H1 (cell line): Measurements from ENCODE around the gene SHISA8. TPM values are rescaled to one million over a fixed set of nuclear protein-coding genes. Genes with fewer than 3 reads are reported as not detected.

ENCODE experiments used
- CTCF ChIA-PET: fragments of 300-600 bp; sonication (Branson Sonifier 250); formaldehyde crosslinking; loops from one replicate; lab custom pipeline; 2021; ENCODE audit not compliant: partially characterized antibody; lab: Charles Lee
- POLR2A ChIA-PET: fragments of 300-600 bp; sonication (Branson Sonifier 250); formaldehyde crosslinking; loops from one replicate; lab custom pipeline; 2021; ENCODE audit warnings: inconsistent platforms; ENCODE audit not compliant: partially characterized antibody; lab: Charles Lee
- DNase-seq, 2 experiments: peaks; one replicate each; pipeline versions ENCODE4 v3.0.0 to v3.0.0-alpha.2; 2010 to 2022; ENCODE audit warnings: low spot score in 2 of 2, low read depth in 1 of 2, mixed read lengths in 1 of 2
- FAIRE-seq: peaks from 2 replicates; lab custom pipeline; 2011; peaks lifted over from hg19 to GRCh38; lab: Jason Lieb, UNC
- H2AFZ ChIP-seq: 2 replicates; pipeline ENCODE4 v1.8.1; 2012; ENCODE audit warnings: low read length, inconsistent platforms
- H2AK5ac ChIP-seq: 2 replicates; pipeline ENCODE4 v1.6.1; 2013; ENCODE audit warnings: low read depth, low read length
- H2BK120ac ChIP-seq: replicated peaks from 2 replicates; pipeline ENCODE3; 2013; ENCODE audit warnings: low read depth, low read length, inconsistent platforms
- H2BK12ac ChIP-seq: 2 replicates; pipeline ENCODE4 v1.6.1; 2013; ENCODE audit warnings: low read depth, low read length
- H2BK15ac ChIP-seq: 2 replicates; pipeline ENCODE4 v1.6.1; 2013; ENCODE audit warnings: low read length
- H2BK20ac ChIP-seq: 2 replicates; pipeline ENCODE4 v1.6.1; 2013; ENCODE audit warnings: low read length
- H2BK5ac ChIP-seq: 2 replicates; pipeline ENCODE4 v1.6.1; 2013; ENCODE audit warnings: low read depth, low read length
- H3K14ac ChIP-seq: 2 replicates; pipeline ENCODE4 v1.6.1; 2013; ENCODE audit warnings: inconsistent platforms; ENCODE audit not compliant: insufficient read length
- H3K18ac ChIP-seq: 2 replicates; pipeline ENCODE4 v1.6.1; 2013; ENCODE audit warnings: low read length; ENCODE audit errors: extremely low read depth
- H3K23ac ChIP-seq: 2 replicates; pipeline ENCODE4 v1.6.1; 2013; ENCODE audit warnings: inconsistent platforms; ENCODE audit not compliant: insufficient read length
- H3K23me2 ChIP-seq: 2 replicates; pipeline ENCODE4 v1.6.1; 2013; ENCODE audit warnings: low read depth, low read length
- H3K27ac ChIP-seq: 2 replicates; pipeline ENCODE4 v1.6.1; 2011; ENCODE audit warnings: low read depth, low read length, inconsistent platforms
- H3K27me3 ChIP-seq, 4 experiments: replicated peaks in 1 of 4; 1 replicate in 1 of 4; 2 replicates in 3 of 4; pipeline versions ENCODE4 v1.6.1 to v1.8.1; 2011 to 2013; ENCODE audit warnings: low read length in 3 of 4, mild to moderate bottlenecking in 3 of 4, inconsistent platforms in 2 of 4, mixed read lengths in 2 of 4, moderate library complexity in 1 of 4; ENCODE audit not compliant: control insufficient read depth in 3 of 4, insufficient read depth in 3 of 4; ENCODE audit errors: extremely low read depth in 1 of 4
- H3K36me3 ChIP-seq, 4 experiments: 2 replicates each; pipeline versions ENCODE4 v1.6.1 to v1.8.1; 2011 to 2013; ENCODE audit warnings: mild to moderate bottlenecking in 4 of 4, low read length in 3 of 4, moderate library complexity in 2 of 4, control low read depth in 1 of 4, inconsistent platforms in 1 of 4; ENCODE audit not compliant: insufficient read depth in 4 of 4, control insufficient read depth in 2 of 4
- H3K4ac ChIP-seq: replicated peaks from 2 replicates; pipeline ENCODE3; 2013; ENCODE audit warnings: low read length, low read depth, mixed read lengths, inconsistent platforms; ENCODE audit not compliant: insufficient read length
- H3K4me1 ChIP-seq, 4 experiments: replicated peaks in 1 of 4; 1 replicate in 1 of 4; 2 replicates in 3 of 4; pipeline versions ENCODE4 v1.6.1 to v1.8.1; 2011 to 2013; ENCODE audit warnings: low read length in 3 of 4, inconsistent platforms in 2 of 4, mixed read lengths in 1 of 4; ENCODE audit not compliant: insufficient read depth in 4 of 4, control insufficient read depth in 3 of 4
- H3K4me2 ChIP-seq, 2 experiments: 2 replicates each; pipeline versions ENCODE4 v1.6.1 to v1.8.1; 2011 to 2013; ENCODE audit warnings: low read depth in 2 of 2, low read length in 2 of 2, control low read depth in 1 of 2, inconsistent platforms in 1 of 2, mild to moderate bottlenecking in 1 of 2; ENCODE audit not compliant: insufficient read depth in 1 of 2
- H3K4me3 ChIP-seq, 4 experiments: fragments of 200-600, 300-600 bp in 1 of 4; sonication (generic), shearing (Covaris generic), sonication (Bioruptor Twin) in 1 of 4; 2 replicates each; pipeline versions ENCODE4 v1.5.1 to v1.8.1; 2011 to 2016; ENCODE audit warnings: low read length in 4 of 4, low read depth in 3 of 4, control low read depth in 2 of 4, inconsistent platforms in 2 of 4, mild to moderate bottlenecking in 2 of 4, mixed read lengths in 1 of 4, moderate library complexity in 1 of 4; ENCODE audit not compliant: insufficient read depth in 2 of 4; ENCODE audit errors: extremely low read depth in 1 of 4
- H3K56ac ChIP-seq: replicated peaks from 2 replicates; pipeline ENCODE3; 2013; ENCODE audit warnings: low read depth, mild to moderate bottlenecking, mixed read lengths, low read length, inconsistent platforms; ENCODE audit not compliant: insufficient read length
- H3K79me1 ChIP-seq: 2 replicates; pipeline ENCODE4 v1.6.1; 2013; ENCODE audit warnings: low read depth, low read length, control low read depth
- H3K79me2 ChIP-seq, 2 experiments: 2 replicates each; pipeline versions ENCODE4 v1.6.1 to v1.8.1; 2012 to 2013; ENCODE audit warnings: low read length in 2 of 2, mild to moderate bottlenecking in 2 of 2, inconsistent platforms in 1 of 2; ENCODE audit not compliant: insufficient read depth in 2 of 2, control insufficient read depth in 1 of 2
- H3K9ac ChIP-seq, 4 experiments: replicated peaks in 1 of 4; 1 replicate in 1 of 4; 2 replicates in 3 of 4; pipeline versions ENCODE4 v1.6.1 to v1.8.1; 2011 to 2013; ENCODE audit warnings: low read depth in 3 of 4, low read length in 3 of 4, control low read depth in 2 of 4, mild to moderate bottlenecking in 2 of 4, moderate library complexity in 2 of 4, inconsistent platforms in 1 of 4; ENCODE audit errors: extremely low read depth in 1 of 4
- H3K9me3 ChIP-seq, 2 experiments: 2 replicates each; pipeline versions ENCODE4 v1.6.1 to v1.8.1; 2012 to 2013; ENCODE audit warnings: mild to moderate bottlenecking in 2 of 2, moderate library complexity in 2 of 2, control low read depth in 1 of 2, inconsistent platforms in 1 of 2, low read depth in 1 of 2, low read length in 1 of 2, mixed read lengths in 1 of 2; ENCODE audit not compliant: insufficient read depth in 2 of 2
- H4K20me1 ChIP-seq, 2 experiments: replicated peaks in 1 of 2; 2 replicates each; pipeline versions ENCODE3 to v1.8.1; 2011 to 2013; ENCODE audit warnings: inconsistent platforms in 2 of 2, low read length in 2 of 2, mild to moderate bottlenecking in 1 of 2; ENCODE audit not compliant: insufficient read depth in 2 of 2, control insufficient read depth in 1 of 2
- H4K5ac ChIP-seq: 2 replicates; pipeline ENCODE4 v1.6.1; 2013; ENCODE audit warnings: low read length, low read depth, mixed read lengths, inconsistent platforms; ENCODE audit not compliant: insufficient read length
- H4K8ac ChIP-seq: 2 replicates; pipeline ENCODE4 v1.8.0; 2013; ENCODE audit warnings: mild to moderate bottlenecking, moderate library complexity, low read length, inconsistent platforms; ENCODE audit not compliant: insufficient read depth; ENCODE audit errors: extremely low read depth
- H4K91ac ChIP-seq: replicated peaks from 2 replicates; pipeline ENCODE3; 2013; ENCODE audit warnings: low read length, mixed read lengths, inconsistent platforms; ENCODE audit not compliant: insufficient read length
- BACH1 ChIP-seq: IDR thresholded peaks from 2 replicates; pipeline ENCODE4 v1.6.1; 2012; ENCODE audit warnings: low read length, improper control_type of control experiment
- GABPA ChIP-seq: IDR thresholded peaks from 2 replicates; pipeline ENCODE4 v1.6.1; 2011; ENCODE audit warnings: mild to moderate bottlenecking, low read length, moderate library complexity, borderline replicate concordance; ENCODE audit not compliant: insufficient read depth
- MAX ChIP-seq: IDR thresholded peaks from 2 replicates; pipeline ENCODE4 v1.6.1; 2012; ENCODE audit warnings: inconsistent platforms
- NANOG ChIP-seq: IDR thresholded peaks from 2 replicates; pipeline ENCODE4 v1.6.1; 2011; ENCODE audit warnings: low read length, low read depth, mild to moderate bottlenecking, inconsistent platforms; ENCODE audit not compliant: insufficient read depth, poor library complexity, severe bottlenecking
- PHF8 ChIP-seq: fragments of 200-600 bp; sonication (generic); conservative IDR thresholded peaks from 2 replicates; pipeline ENCODE4 v1.7.1; 2012; ENCODE audit warnings: low read depth, mild to moderate bottlenecking, inconsistent platforms, low read length, moderate library complexity
- RXRA ChIP-seq: IDR thresholded peaks from 2 replicates; pipeline ENCODE4 v1.6.1; 2011; ENCODE audit warnings: low read depth, mild to moderate bottlenecking, low read length, moderate library complexity; ENCODE audit not compliant: insufficient read depth
- SRF ChIP-seq: IDR thresholded peaks from 2 replicates; pipeline ENCODE4 v1.6.1; 2011; ENCODE audit warnings: mild to moderate bottlenecking, low read depth, low read length, moderate library complexity
- WGBS, 2 experiments: shearing (Covaris generic) in 1 of 2; methylation state at CpG; one replicate each; pipeline versions ENCODE4 v1.1.6 to v1.1.7; 2013 to 2015; ENCODE audit warnings: low lambda C conversion rate in 2 of 2, mixed read lengths in 2 of 2, inconsistent platforms in 1 of 2, low coverage in 1 of 2, missing lambda C conversion rate in 1 of 2; ENCODE audit not compliant: insufficient replicate concordance in 2 of 2, insufficient coverage in 1 of 2, insufficient read length in 1 of 2; ENCODE audit errors: extremely low coverage in 1 of 2, missing lambda C conversion rate in 1 of 2; 5-methylcytosine and 5-hydroxymethylcytosine counted together
- polyA plus RNA-seq, 7 experiments: library from polyadenylated mRNA; depleted of rRNA in 3 of 7; stranded (reverse) in 5 of 7; unstranded in 2 of 7; fragments of >200 nt in 5 of 7; fragments of 200-250 nt in 2 of 7; gene quantifications; 1 replicate in 5 of 7; 2 replicates in 1 of 7; 4 replicates in 1 of 7; pipeline versions ENCODE4 v1.2.1 to v1.2.3, GENCODE V29; 2011 to 2013; ENCODE audit warnings: missing spikeins in 2 of 7, mixed read lengths in 2 of 7
- total RNA-seq: library from RNA; stranded (reverse); fragmentation: NEBNext Ultra II Directional; extraction: Animal tissue kit (Norgen Biotek cat#: 25700); gene quantifications from 2 replicates; pipeline ENCODE4 v1.2.1, GENCODE V29; 2021

Gene SHISA8
- total and polyA plus RNA-seq, 2 of the 8 experiments (the other 6 are each of a cell fraction or from before 2014, with no cell fraction given) = 0.14 to 0.89 TPM

DNA sequence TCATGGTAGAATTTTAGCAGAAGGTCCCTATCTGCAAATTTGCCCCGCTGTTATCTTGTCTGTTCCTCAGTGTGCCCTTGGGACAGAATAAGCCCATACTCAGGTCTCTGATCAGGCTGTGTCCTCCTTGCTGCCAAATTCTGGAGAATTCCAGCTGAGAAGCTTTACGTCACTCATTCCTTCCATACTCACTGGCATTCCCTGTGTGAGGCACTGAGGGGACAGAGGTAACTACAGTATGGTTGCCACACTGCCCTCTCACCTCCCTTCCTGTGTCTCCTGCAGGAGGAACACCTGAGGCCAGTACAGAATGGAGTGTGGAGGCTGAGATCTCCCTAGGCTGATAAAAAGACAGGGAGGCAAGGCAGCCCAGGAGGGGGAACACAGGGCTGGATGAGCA lies 31.5 kb downstream of the SHISA8 start:
- H3K4me3 ChIP-seq = no peak overlapping the region
- FAIRE-seq = no peak
- H3K4me1 ChIP-seq = no peaks in the 10 kb centered on the region
- H2BK5ac ChIP-seq = no peak overlapping the region
- no peaks in the 10 kb centered on the region for H3K27me3 ChIP-seq
- no peak overlapping the region for H3K23ac ChIP-seq
- 93% methylated on average over 2 of the region's 2 CpGs; no CpG with 5 or more reads in 1 of the 2 experiments for WGBS, 2 experiments
- H2BK120ac ChIP-seq = no peak overlapping the region
- H3K27ac ChIP-seq = no peak overlapping the region
- H3K56ac ChIP-seq = no peak overlapping the region
- no peak overlapping the region for H4K8ac ChIP-seq
- H2AK5ac ChIP-seq = no peak overlapping the region
- peaks cover 5 to 9% of the 10 kb centered on the region in 2 experiments for H4K20me1 ChIP-seq
- H3K4ac ChIP-seq = no peak overlapping the region
- no peak overlapping the region for H3K4me2 ChIP-seq
- H3K79me2 ChIP-seq = no peaks in the 10 kb centered on the region
- H4K91ac ChIP-seq = no peak overlapping the region
- no peak overlapping the region for H4K5ac ChIP-seq
- peaks cover 48 to 94% (median 78%) of the 10 kb centered on the region in 4 experiments for H3K36me3 ChIP-seq
- no peak overlapping the region for H2BK15ac ChIP-seq
- no peak overlapping the region for H2AFZ ChIP-seq
- H3K23me2 ChIP-seq = no peaks in the 10 kb centered on the region
- H3K18ac ChIP-seq = no peak overlapping the region
- POLR2A ChIA-PET = interaction anchor here (0.6 kb wide), 1 partner anchor 208 kb away, joined by 4 read pairs; no protein-coding TSS in a partner anchor
- no peak overlapping the region for H2BK12ac ChIP-seq
- H3K79me1 ChIP-seq = no peaks in the 10 kb centered on the region; the same call in none of the 2 replicates
- no peak for TF ChIP-seq GABPA
- TF ChIP-seq BACH1 = no peak
- TF ChIP-seq MAX = no peak
- no peak for TF ChIP-seq RXRA
- TF ChIP-seq SRF = no peak
- no peak for TF ChIP-seq NANOG
- no peak for TF ChIP-seq PHF8
- TF ChIP-seq, all 59 proteins: peak for 0
- Histone ChIP-seq H3K9me3 (no peaks in the 10 kb centered on the region), H3K14ac (no peak overlapping the region), H3K9ac (no peak overlapping the region), H2BK20ac (no peak overlapping the region)
- DNase-seq = no peak
- CTCF ChIA-PET = interaction anchor here (0.9 to 1.3 kb wide), 3 partner anchors 18 to 57 kb away, joined by 3 to 4 read pairs (median 3); no protein-coding TSS in a partner anchor
